GM19397 (cell line): ENCODE measurements around the gene RIMBP2.

Experiments used
- ATAC-seq: cut with Tn5 transposase; IDR thresholded peaks from one replicate; pipeline ENCODE4 v1.9.1; 2021; ENCODE audit warnings: mild to moderate bottlenecking, moderate library complexity; ENCODE audit not compliant: unreplicated experiment

RIMBP2 gene

DNA sequence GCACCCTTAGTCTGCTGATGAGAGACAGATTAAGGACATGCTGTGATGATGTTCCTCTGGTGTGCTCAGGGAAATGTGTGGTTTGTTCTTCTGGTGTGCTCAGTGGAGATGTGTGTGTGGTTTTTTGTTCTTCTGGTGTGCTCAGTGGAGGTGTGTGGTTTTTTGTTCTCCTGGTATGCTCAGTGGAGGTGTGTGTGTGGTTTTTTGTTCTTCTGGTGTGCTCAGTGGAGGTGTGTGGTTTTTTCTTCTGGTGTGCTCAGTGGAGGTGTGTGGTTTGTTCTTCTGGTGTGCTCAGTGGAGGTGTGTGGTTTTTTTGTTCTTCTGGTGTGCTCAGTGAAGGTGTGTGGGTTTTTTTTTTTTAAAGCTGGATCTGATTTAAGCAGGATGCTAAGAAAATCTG is 363.0 kb downstream of the RIMBP2 start:
- no peak for ATAC-seq

DNA sequence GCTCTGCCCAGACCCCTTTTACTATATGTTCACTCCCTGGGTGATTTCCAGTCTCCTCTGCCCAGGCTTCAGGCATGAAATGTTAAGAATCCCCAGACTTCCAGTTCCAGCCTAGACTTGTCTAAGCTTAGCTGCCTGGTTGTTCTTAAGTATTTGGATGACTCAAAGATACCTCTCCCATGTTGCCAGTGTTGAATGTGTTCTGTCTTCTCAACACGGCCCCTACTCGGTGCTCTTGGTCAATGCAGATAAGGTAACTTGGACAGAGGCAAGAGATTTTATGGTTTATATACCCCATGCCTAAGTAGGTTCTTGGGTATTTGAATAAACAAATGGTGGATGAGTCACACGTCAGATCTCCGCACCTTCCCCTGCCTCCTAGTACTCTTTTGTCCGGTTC is 364.8 kb downstream of the RIMBP2 start:
- ATAC-seq = no peak

DNA sequence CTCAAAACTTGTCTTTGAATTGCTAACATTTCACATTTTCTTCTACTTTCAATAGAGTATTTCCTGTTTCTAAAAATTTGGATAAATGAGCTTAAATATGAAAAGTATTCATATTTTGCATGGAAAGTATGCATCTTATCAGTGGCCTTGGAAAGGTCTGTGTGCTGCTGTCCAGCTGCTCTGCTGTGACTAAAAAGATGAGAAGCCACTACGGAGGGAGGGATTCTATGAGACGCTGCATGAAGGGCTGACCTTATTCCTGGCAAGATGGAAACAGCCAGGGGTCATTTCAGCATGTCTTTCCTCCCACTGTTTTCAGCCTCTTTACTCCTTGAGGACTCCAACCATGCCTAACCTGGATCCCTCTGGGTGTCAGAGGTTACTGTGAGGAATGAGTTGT is 365.4 kb downstream of the RIMBP2 start:
- no peak for ATAC-seq

DNA sequence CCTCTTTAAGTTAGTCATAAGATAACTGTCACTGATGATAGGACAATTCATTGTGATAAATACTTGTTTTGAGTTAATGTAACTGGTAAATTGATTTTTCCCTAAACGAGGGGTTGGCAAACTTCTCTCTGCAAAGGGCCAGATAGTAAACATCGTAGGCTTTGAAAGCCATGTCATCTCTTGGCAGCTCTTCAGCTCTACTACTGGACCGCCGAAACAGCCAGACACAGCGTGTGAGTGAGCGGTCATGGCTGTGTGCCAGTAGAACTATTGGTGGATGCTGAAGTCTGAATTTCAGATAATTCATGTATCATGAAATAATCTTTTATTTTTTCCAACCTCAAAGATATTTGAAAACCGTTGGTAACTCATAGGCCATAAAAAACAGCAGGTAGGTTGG is 368.5 kb downstream of the RIMBP2 start:
- no peak for ATAC-seq
